Trophoblast cell (in vitro differentiated cells and primary cell): Measurements from ENCODE around the gene TUBB2B.

ENCODE experiments used
- DNase-seq, 2 donors: peaks; one replicate each; pipeline ENCODE4 v3.0.0-alpha.2; 2016
- H2AFZ ChIP-seq: 2 replicates; pipeline ENCODE4 v1.6.1; 2013; ENCODE audit warnings: low read length, moderate library complexity, mild to moderate bottlenecking; ENCODE audit not compliant: insufficient read depth, poor library complexity
- H2AK5ac ChIP-seq: 2 replicates; pipeline ENCODE4 v1.6.1; 2013; ENCODE audit warnings: mild to moderate bottlenecking, low read length
- H2BK120ac ChIP-seq: 2 replicates; pipeline ENCODE4 v1.6.1; 2013; ENCODE audit warnings: low read length, mild to moderate bottlenecking, moderate library complexity; ENCODE audit not compliant: insufficient read depth, poor library complexity
- H2BK12ac ChIP-seq: 2 replicates; pipeline ENCODE4 v1.6.1; 2013; ENCODE audit warnings: mild to moderate bottlenecking, low read length, moderate library complexity
- H2BK5ac ChIP-seq: 2 replicates; pipeline ENCODE4 v1.6.1; 2013; ENCODE audit warnings: low read length, low read depth, moderate library complexity, mild to moderate bottlenecking; ENCODE audit not compliant: poor library complexity
- H3K14ac ChIP-seq: 2 replicates; pipeline ENCODE4 v1.6.1; 2013; ENCODE audit warnings: mild to moderate bottlenecking, low read length
- H3K18ac ChIP-seq: 2 replicates; pipeline ENCODE4 v1.6.1; 2013; ENCODE audit warnings: mild to moderate bottlenecking, low read length
- H3K23ac ChIP-seq: 2 replicates; pipeline ENCODE4 v1.6.1; 2013; ENCODE audit warnings: low read length
- H3K27ac ChIP-seq: 2 replicates; pipeline ENCODE4 v1.5.1; 2013; ENCODE audit warnings: low read depth, mild to moderate bottlenecking, inconsistent platforms, low read length, moderate library complexity
- H3K27me3 ChIP-seq: 2 replicates; pipeline ENCODE4 v1.6.1; 2013; ENCODE audit warnings: inconsistent platforms, mild to moderate bottlenecking, low read length, moderate library complexity; ENCODE audit not compliant: insufficient read depth
- H3K36me3 ChIP-seq, 2 experiments: 1 replicate in 1 of 2; 2 replicates in 1 of 2; pipeline ENCODE4 v1.6.1; 2013; ENCODE audit warnings: low read length in 2 of 2, mild to moderate bottlenecking in 2 of 2, moderate library complexity in 1 of 2; ENCODE audit not compliant: insufficient read depth in 2 of 2, control insufficient read depth in 1 of 2
- H3K4ac ChIP-seq: 2 replicates; pipeline ENCODE4 v1.6.1; 2013; ENCODE audit warnings: low read depth, mild to moderate bottlenecking, low read length, moderate library complexity
- H3K4me1 ChIP-seq, 2 experiments: 1 replicate in 1 of 2; 2 replicates in 1 of 2; pipeline ENCODE4 v1.6.1; 2013; ENCODE audit warnings: low read length in 2 of 2, mild to moderate bottlenecking in 2 of 2, moderate library complexity in 1 of 2; ENCODE audit not compliant: insufficient read depth in 2 of 2, control insufficient read depth in 1 of 2
- H3K4me2 ChIP-seq: 2 replicates; pipeline ENCODE4 v1.6.1; 2013; ENCODE audit warnings: inconsistent platforms, mild to moderate bottlenecking, low read length, moderate library complexity
- H3K4me3 ChIP-seq: 2 replicates; pipeline ENCODE4 v1.5.1; 2013; ENCODE audit warnings: mild to moderate bottlenecking, low read depth, low read length, inconsistent platforms
- H3K79me1 ChIP-seq: one replicate; pipeline ENCODE4 v1.6.1; 2013; ENCODE audit warnings: low read length
- H3K79me2 ChIP-seq: 2 replicates; pipeline ENCODE4 v1.6.1; 2013; ENCODE audit warnings: low read length, mild to moderate bottlenecking; ENCODE audit not compliant: control insufficient read depth, insufficient read depth, poor library complexity
- H3K9ac ChIP-seq: 2 replicates; pipeline ENCODE4 v1.6.1; 2013; ENCODE audit warnings: mild to moderate bottlenecking, low read length
- H3K9me3 ChIP-seq: 2 replicates; pipeline ENCODE4 v1.6.1; 2013; ENCODE audit warnings: low read depth, mild to moderate bottlenecking, control low read depth, inconsistent platforms, low read length; ENCODE audit not compliant: insufficient read depth
- H4K12ac ChIP-seq: 2 replicates; pipeline ENCODE4 v1.6.1; 2013; ENCODE audit warnings: low read depth, mild to moderate bottlenecking, low read length, moderate library complexity
- H4K8ac ChIP-seq: 2 replicates; pipeline ENCODE4 v1.6.1; 2013; ENCODE audit warnings: low read depth, mild to moderate bottlenecking, low read length, moderate library complexity
- H4K91ac ChIP-seq: one replicate; pipeline ENCODE4 v1.6.1; 2013; ENCODE audit warnings: low read depth, mild to moderate bottlenecking, low read length, moderate library complexity
- WGBS: extraction: QIAGEN DNeasy Blood & Tissue Kit; methylation state at CpG from one replicate; pipeline ENCODE4 v1.1.7; 2013; ENCODE audit warnings: missing lambda C conversion rate; ENCODE audit not compliant: insufficient read length, insufficient coverage; ENCODE audit errors: extremely low coverage; 5-methylcytosine and 5-hydroxymethylcytosine counted together

Gene TUBB2B

GRCh38 chr6:3229566-3230178 is 2.2 kb upstream of the TUBB2B start:
- H2AK5ac ChIP-seq = no peak overlapping the region
- H3K4ac ChIP-seq = no peak overlapping the region
- H3K79me2 ChIP-seq = peaks cover 15% of the 10 kb centered on the region
- H3K79me1 ChIP-seq = peaks cover 18% of the 10 kb centered on the region
- H3K9ac ChIP-seq = no peak overlapping the region
- H3K14ac ChIP-seq = no peak overlapping the region
- no peak overlapping the region for H2BK5ac ChIP-seq
- H2AFZ ChIP-seq = no peak overlapping the region
- H3K27me3 ChIP-seq = peaks cover 49% of the 10 kb centered on the region
- H3K18ac ChIP-seq = no peak overlapping the region
- H3K4me2 ChIP-seq = peak overlapping the region; percentile 68
- WGBS = no CpG with 5 or more reads among the region's 28 CpGs
- no peak overlapping the region for H4K12ac ChIP-seq
- peaks cover 24 to 39% of the 10 kb centered on the region in 2 experiments for H3K4me1 ChIP-seq
- no peak overlapping the region for H3K23ac ChIP-seq
- H4K91ac ChIP-seq = no peak overlapping the region
- peaks cover 5% of the 10 kb centered on the region for H3K9me3 ChIP-seq
- peak in 1 of 2 donors; percentile 17 for DNase-seq
- no peak overlapping the region for H4K8ac ChIP-seq
- H2BK120ac ChIP-seq = no peak overlapping the region
- no peak overlapping the region for H2BK12ac ChIP-seq
- no peaks in the 10 kb centered on the region for H3K36me3 ChIP-seq
- H3K4me3 ChIP-seq = no peak overlapping the region
- no peak overlapping the region for H3K27ac ChIP-seq

DNA sequence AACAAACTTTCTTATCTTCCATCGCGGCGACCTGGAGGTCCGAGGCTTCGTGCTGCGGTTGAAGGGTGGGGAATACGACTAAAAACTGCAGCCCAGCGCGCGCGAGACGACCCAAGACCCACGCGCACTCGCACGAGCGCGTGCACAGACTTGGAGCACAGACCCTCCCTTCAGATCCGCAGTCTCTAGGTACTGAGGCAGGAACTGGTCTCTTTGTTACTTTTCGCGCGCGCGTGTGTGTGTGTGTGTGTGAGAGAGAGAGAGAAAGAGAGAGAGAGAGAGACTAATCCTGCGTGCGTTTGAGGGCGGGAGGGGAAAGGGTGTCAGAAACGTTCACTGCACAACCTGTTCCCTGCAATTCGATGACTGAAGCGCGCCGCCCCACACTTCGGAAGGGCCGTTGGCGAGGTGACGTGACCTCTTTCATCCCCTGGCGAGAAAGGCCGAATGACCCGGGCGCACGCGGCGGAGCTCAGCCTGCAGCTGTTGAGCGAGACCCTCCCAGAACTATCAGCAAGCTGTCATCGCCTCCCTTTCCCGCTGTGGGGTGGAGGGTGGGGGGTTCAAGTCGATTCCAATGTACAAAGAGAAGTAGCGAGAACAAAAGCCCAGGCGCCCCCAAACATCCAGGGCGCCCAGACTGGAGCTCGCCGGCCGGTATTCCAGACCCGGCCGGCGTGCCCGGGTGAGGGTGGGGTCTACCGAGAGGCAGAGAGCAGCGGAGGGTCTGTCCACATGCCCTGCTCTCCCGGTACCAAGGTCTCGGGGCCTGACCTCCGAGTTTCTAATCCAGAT is 1.5 kb upstream of the TUBB2B start:
- H3K27me3 ChIP-seq = peaks cover 49% of the 10 kb centered on the region
- H4K8ac ChIP-seq = no peak overlapping the region
- H3K9me3 ChIP-seq = peaks cover 5% of the 10 kb centered on the region
- H3K23ac ChIP-seq = no peak overlapping the region
- H4K91ac ChIP-seq = no peak overlapping the region
- no peak overlapping the region for H2AK5ac ChIP-seq
- peak in 1 of 2 donors; percentile 8 for DNase-seq
- no peak overlapping the region for H3K27ac ChIP-seq
- H3K18ac ChIP-seq = peak overlapping the region; percentile 67
- H2BK5ac ChIP-seq = no peak overlapping the region
- no CpG with 5 or more reads among the region's 62 CpGs for WGBS
- peak overlapping the region; percentile 66 for H2AFZ ChIP-seq
- no peak overlapping the region for H2BK120ac ChIP-seq
- peak overlapping the region; percentile 54 for H3K14ac ChIP-seq
- H3K9ac ChIP-seq = no peak overlapping the region
- peaks cover 2 to 3% of the 10 kb centered on the region in 2 experiments for H3K36me3 ChIP-seq
- no peak overlapping the region for H3K4ac ChIP-seq
- H4K12ac ChIP-seq = peak overlapping the region; percentile 36
- peaks cover 15% of the 10 kb centered on the region for H3K79me2 ChIP-seq
- H3K79me1 ChIP-seq = peaks cover 18% of the 10 kb centered on the region
- H3K4me2 ChIP-seq = peak overlapping the region; percentile 68
- no peak overlapping the region for H3K4me3 ChIP-seq
- no peak overlapping the region for H2BK12ac ChIP-seq
- H3K4me1 ChIP-seq = peaks cover 24 to 39% of the 10 kb centered on the region in 2 experiments

- WGBS = no CpG with 5 or more reads among the region's 38 CpGs
- peaks cover 18% of the 10 kb centered on the region for H3K79me1 ChIP-seq
- peak overlapping the region; percentile 39 for H4K12ac ChIP-seq
- peaks cover 2 to 3% of the 10 kb centered on the region in 2 experiments for H3K36me3 ChIP-seq
- peak overlapping the region; percentile 51 for H2BK12ac ChIP-seq
- H3K23ac ChIP-seq = no peak overlapping the region
- peaks cover 49% of the 10 kb centered on the region for H3K27me3 ChIP-seq
- peak overlapping the region; percentile 48 for H2AFZ ChIP-seq
- H3K79me2 ChIP-seq = peaks cover 15% of the 10 kb centered on the region
- H3K4me1 ChIP-seq = peaks cover 22 to 37% of the 10 kb centered on the region in 2 experiments
- H2BK5ac ChIP-seq = no peak overlapping the region
- peak overlapping the region; percentile 63 for H4K91ac ChIP-seq
- peak overlapping the region; percentile 59 for H3K4me3 ChIP-seq
- peak overlapping the region; percentile 71 for H3K4me2 ChIP-seq
- peak overlapping the region; percentile 74 for H3K18ac ChIP-seq
- H3K9me3 ChIP-seq = peaks cover 5% of the 10 kb centered on the region
- DNase-seq = no peak
- no peak overlapping the region for H2BK120ac ChIP-seq
- no peak overlapping the region for H3K9ac ChIP-seq
- H4K8ac ChIP-seq = peak overlapping the region; percentile 58
- H3K4ac ChIP-seq = peak overlapping the region; percentile 13
- no peak overlapping the region for H3K27ac ChIP-seq
- peak overlapping the region; percentile 13 for H3K14ac ChIP-seq
- H2AK5ac ChIP-seq = no peak overlapping the region
These were observed 706 bp upstream of the TUBB2B start for GRCh38 chr6:3228046-3228671.

- H3K9me3 ChIP-seq = peaks cover 8% of the 10 kb centered on the region
These were observed 731 bp downstream of the TUBB2B start for GRCh38 chr6:3226481-3227362.

More at GRCh38 chr6:3226481-3227362, 731 bp downstream of the TUBB2B start:
- Histone ChIP-seq H3K4me2 (peak overlapping the region; percentile 71), H3K79me2 (peaks cover 15% of the 10 kb centered on the region), H2BK120ac (peak overlapping the region; percentile 28), H3K4me3 (peak overlapping the region; percentile 90), H4K91ac (peak overlapping the region; percentile 50), H3K18ac (peak overlapping the region; percentile 91), H3K36me3 (peaks cover 2 to 3% of the 10 kb centered on the region in 2 experiments), H2BK12ac (no peak overlapping the region), H3K14ac (peak overlapping the region; percentile 69), H3K79me1 (peaks cover 18% of the 10 kb centered on the region), H2AFZ (peak overlapping the region; percentile 56), H3K23ac (no peak overlapping the region), H4K12ac (no peak overlapping the region), H2BK5ac (no peak overlapping the region), H4K8ac (no peak overlapping the region), H3K9ac (peak overlapping the region; percentile 64), H2AK5ac (peak overlapping the region; percentile 2), H3K4me1 (peaks cover 22 to 34% of the 10 kb centered on the region in 2 experiments), H3K4ac (peak overlapping the region; percentile 39), H3K27me3 (peaks cover 45% of the 10 kb centered on the region), H3K27ac (no peak overlapping the region)
- no CpG with 5 or more reads among the region's 54 CpGs for WGBS
- DNase-seq = peak in 1 of 2 donors; percentile 32
